ENCODE results near the gene LNPK.
"Not testable (repeated sequence)": the region's sequence is repeated elsewhere in the genome, so short reads cannot be mapped to it uniquely, and the experiment has no call there.

LNPK gene, protein sequence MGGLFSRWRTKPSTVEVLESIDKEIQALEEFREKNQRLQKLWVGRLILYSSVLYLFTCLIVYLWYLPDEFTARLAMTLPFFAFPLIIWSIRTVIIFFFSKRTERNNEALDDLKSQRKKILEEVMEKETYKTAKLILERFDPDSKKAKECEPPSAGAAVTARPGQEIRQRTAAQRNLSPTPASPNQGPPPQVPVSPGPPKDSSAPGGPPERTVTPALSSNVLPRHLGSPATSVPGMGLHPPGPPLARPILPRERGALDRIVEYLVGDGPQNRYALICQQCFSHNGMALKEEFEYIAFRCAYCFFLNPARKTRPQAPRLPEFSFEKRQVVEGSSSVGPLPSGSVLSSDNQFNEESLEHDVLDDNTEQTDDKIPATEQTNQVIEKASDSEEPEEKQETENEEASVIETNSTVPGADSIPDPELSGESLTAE

GRCh38 chr2:176001916-176002687 lies at the start of gene LNPK:
Gene LNPK (minus strand): TSS chr2:176002267. CDS start chr2:175995584, 6,683 bp downstream.
- DNase-seq (ENCODE audit: low read depth in 2 of 2), result peak; percentile 89 to 91

DNA sequence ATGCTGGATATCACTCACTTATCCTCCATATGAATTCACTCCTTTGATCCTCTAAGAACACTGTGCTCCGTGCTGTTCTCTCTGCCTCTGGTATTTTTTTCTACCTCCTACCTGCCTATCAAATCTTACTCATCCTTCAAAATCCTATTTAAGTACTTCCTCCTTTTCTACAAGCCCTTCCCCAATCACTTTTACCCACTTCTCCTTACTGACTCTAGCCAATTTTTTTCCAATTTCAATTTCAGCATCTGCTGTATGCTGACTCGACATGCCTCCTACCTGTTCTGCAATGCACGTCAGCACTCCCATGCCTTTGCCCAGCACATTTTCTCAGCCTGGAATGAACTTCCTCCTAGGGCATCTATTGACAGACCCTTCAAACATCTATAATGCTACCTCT lies 37.3 kb upstream of the LNPK start:
- DNase-seq (ENCODE audit: low read depth in 2 of 2), result no peak

DNA sequence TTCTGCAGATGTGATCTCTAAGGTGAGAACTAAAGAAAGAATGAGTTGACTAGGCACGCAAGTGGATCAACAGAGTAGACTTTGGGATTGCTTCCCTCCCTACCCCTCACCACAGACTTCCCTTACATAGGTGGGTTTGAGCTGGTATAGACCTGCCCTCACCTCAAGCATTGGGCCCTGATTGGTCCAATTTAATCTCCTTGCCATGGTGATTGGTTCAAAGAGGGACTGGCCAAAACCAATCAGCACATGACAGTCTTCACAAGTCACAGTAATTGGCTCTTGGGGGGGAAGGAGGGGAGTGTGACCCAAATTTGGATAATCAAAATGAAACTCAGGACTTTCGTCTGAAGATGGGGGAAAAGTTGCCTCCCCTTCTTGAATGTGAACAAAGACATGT lies 36.6 kb upstream of the LNPK start:
- DNase-seq (ENCODE audit: low read depth in 2 of 2), result no peak

- no peak for DNase-seq (ENCODE audit: low read depth in 2 of 2)
These were observed 33.1 kb upstream of the LNPK start for GRCh38 chr2:176035013-176035691.

GRCh38 chr2:176027806-176028205 lies 25.7 kb upstream of the LNPK start:
- DNase-seq (ENCODE audit: low read depth in 2 of 2), result no peak

- no peak for DNase-seq (ENCODE audit: low read depth in 2 of 2)
These were observed 23.9 kb upstream of the LNPK start for GRCh38 chr2:176025932-176026331.

GRCh38 chr2:176024083-176024482 lies 22.0 kb upstream of the LNPK start:
- DNase-seq (ENCODE audit: low read depth in 2 of 2), result no peak

- no peak for DNase-seq (ENCODE audit: low read depth in 2 of 2)
These were observed 20.0 kb upstream of the LNPK start for GRCh38 chr2:176022048-176022447.

- no peak for DNase-seq (ENCODE audit: low read depth in 2 of 2)
These were observed 18.3 kb upstream of the LNPK start for GRCh38 chr2:176020400-176020799.

- no peak for DNase-seq (ENCODE audit: low read depth in 2 of 2)
These were observed 16.6 kb upstream of the LNPK start for GRCh38 chr2:176018708-176019107.

DNA sequence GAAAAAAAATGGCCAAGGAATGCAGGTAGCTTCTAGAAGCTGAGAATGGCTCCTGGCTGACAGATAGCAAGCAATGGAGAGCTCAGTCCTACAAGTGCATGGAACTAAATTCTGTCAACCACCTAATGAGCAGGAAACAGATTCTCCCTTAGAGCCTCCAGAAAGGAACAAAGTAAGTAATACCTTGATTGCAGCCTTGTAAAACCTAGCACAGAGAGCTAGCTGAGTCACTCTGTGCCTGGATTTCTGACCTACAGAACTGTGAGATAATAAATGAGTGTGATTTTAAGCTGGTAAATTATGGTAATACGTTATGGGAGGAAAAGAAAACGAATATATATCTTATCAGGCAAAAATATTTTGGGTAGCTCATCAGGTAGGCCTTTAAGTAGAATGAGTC lies 7.4 kb upstream of the LNPK start:
- DNase-seq (ENCODE audit: low read depth in 2 of 2), result no peak

- DNase-seq (ENCODE audit: low read depth in 2 of 2), result no peak
These were observed 2.9 kb upstream of the LNPK start for GRCh38 chr2:176004934-176005333.

GRCh38 chr2:176003958-176004357 lies 1.9 kb upstream of the LNPK start:
- no peak for DNase-seq (ENCODE audit: low read depth in 2 of 2)

DNA sequence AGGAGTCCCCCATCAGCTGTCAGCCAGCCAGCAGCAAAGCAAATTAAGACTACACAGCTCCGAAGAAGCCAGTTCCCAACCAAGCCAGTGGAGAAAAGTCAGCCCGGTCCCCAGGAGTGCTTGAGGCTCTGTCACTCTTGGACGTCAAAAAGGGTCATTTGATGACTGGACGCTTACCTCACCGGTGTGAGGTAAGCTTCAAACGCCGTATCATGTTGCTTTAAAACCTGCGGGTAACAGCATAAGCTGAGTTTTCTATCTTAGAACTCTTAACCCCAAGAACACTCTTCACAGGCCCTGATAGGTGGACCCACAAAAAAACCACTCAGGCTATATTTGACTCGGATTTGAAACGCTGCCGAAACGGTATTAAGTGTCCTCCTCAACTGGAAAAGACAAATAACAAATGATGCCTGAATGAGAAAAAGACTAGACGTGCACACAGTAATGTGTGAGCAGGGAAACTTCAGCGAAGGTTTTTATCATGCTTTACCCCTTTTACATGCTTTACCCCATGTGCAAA lies 682 bp upstream of the LNPK start:
- DNase-seq (ENCODE audit: low read depth in 2 of 2), result peak; percentile 1 to 6

- DNase-seq (ENCODE audit: low read depth in 2 of 2), result peak; percentile 44 to 49
These were observed 669 bp downstream of the LNPK start for GRCh38 chr2:176001281-176001915.

GRCh38 chr2:175999283-175999819 lies 2.7 kb downstream of the LNPK start:
- no peak for DNase-seq (ENCODE audit: low read depth in 2 of 2)

DNA sequence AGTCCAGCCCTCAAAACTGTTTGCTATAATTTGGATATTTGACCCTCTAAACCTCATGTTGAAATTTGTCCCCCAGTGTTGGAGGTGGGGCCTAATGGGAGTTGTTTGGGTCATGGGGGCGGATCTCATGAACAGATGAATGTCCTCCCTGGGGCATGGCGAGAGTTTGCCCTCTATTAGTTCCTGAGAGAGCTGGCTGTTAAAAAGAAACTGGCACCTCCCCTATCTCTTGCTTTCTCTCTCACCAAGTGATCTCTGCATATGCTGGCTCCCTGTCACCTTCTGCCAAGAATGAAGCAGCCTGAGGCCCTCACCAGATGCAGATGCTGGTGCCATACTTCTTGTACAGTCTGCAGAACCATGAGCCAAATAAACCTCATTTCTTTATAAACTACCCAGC lies 12.0 kb downstream of the LNPK start:
- DNase-seq (ENCODE audit: low read depth in 2 of 2), result no peak

- DNase-seq (ENCODE audit: low read depth in 2 of 2), result not testable (repeated sequence)
These were observed 14.9 kb downstream of the LNPK start for GRCh38 chr2:175987126-175987525.

GRCh38 chr2:175984846-175985245 lies 17.2 kb downstream of the LNPK start:
- no peak for DNase-seq (ENCODE audit: low read depth in 2 of 2)

GRCh38 chr2:175981551-175981950 lies 20.5 kb downstream of the LNPK start:
- DNase-seq (ENCODE audit: low read depth in 2 of 2), result no peak

GRCh38 chr2:175976391-175977157 lies 25.5 kb downstream of the LNPK start:
- DNase-seq (ENCODE audit: low read depth in 2 of 2), result no peak

All from stimulated activated CD4-positive, alpha-beta T cell treated with anti-CD3 and anti-CD28 coated beads, Interleukin-4, amount 100 ng/mL, for 48 hours (primary cell).